NB4 (cell line): ENCODE data around the gene TMEM100.

ENCODE experiments used
- CTCF ChIP-seq: IDR thresholded peaks from one replicate; pipeline ENCODE4 v1.5.1; 2012; ENCODE audit warnings: low read depth, low read length
- POLR2A ChIP-seq: IDR thresholded peaks from 2 replicates; pipeline ENCODE4 v1.6.1; 2011; ENCODE audit warnings: mild to moderate bottlenecking; ENCODE audit not compliant: insufficient read length; ENCODE audit errors: extremely low read depth

GRCh38 chr17:55702150-55702549 lies 20.5 kb downstream of the TMEM100 start:
- TF ChIP-seq POLR2A (no peak), CTCF (no peak)
